K562 (cell line): Measurements from ENCODE around the gene NKD1.

Experiments
- CREM ChIP-seq: IDR thresholded peaks from 2 replicates; pipeline ENCODE4 v1.6.1; 2014; ENCODE audit warnings: antibody characterized with exemption, low read depth
- PKNOX1 ChIP-seq: fragments of 450-650 bp; IDR thresholded peaks from 2 replicates; pipeline ENCODE4 v1.6.1; 2016
- REST ChIP-seq, 2 experiments: fragments of 450-650 bp; formaldehyde crosslinking in 1 of 2; IDR thresholded peaks; 2 replicates each; pipeline versions ENCODE4 v1.4.0 to v1.6.1; 2014 to 2020; ENCODE audit warnings: mild to moderate bottlenecking in 2 of 2, borderline replicate concordance in 1 of 2, low read depth in 1 of 2
- SMARCA5 ChIP-seq: fragments of 450-650 bp; IDR thresholded peaks from 2 replicates; pipeline ENCODE4 v1.6.1; 2016

- no peak for TF ChIP-seq REST (IDR thresholded peaks at IDR 0.05; ENCODE audit: borderline replicate concordance)
- no peak for TF ChIP-seq REST (CRISPR knock-in tag; IDR thresholded peaks at IDR 0.05; ENCODE audit: low read depth)
- TF ChIP-seq CREM, result no peak
- TF ChIP-seq PKNOX1, result no peak
- no peak for TF ChIP-seq SMARCA5
Measured at GRCh38 chr16:50611332-50611934, 63.2 kb downstream of the NKD1 start.
